ENCODE data around the gene GPR62. TPM values are rescaled to one million over a fixed set of nuclear protein-coding genes. Genes with fewer than 3 reads are reported as not detected.

Gene GPR62
- polyA plus RNA-seq, 3 donors, result not detected

DNA sequence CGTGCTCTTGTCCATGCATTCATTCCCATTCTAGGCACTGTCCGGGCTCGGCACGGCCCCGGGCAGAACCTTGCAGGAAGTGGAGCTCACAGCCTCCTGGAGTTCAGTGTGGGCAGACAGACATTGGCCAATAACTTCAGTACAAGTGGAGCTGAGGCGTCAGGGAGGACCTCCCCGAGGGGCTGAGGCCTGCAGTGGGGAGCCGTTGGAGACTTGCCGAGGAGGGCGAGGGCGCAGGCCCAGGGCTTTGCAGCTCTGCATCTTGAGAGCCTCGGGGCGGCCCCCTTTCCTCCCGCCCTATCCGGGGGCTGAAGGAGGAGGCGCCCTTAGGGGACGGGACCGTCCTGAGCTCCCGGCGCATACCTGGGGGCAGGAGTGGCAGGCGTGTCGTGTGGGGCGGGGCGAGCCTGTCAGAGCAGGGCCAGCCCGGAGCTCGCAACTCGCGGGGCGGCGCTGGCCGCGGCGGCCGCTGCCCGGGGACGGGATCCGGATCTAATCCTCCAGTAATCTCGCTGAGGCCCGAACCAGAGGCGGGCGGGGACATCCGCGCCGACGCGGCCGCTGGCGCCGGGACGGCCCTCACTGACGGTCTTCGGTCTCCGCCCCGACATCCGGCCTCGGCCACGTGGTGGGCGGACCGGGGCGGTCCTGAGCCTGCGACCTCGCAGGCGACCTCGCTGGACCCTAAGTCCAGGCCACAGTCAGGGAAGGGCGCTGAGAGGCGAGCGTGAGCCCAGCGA, 27.8 kb downstream of the GPR62 start, which contains the start of gene ACY1:
ACY1 (plus strand) TSS at position 698 of the 740 bp plus-strand sequence. CDS start 530 bp downstream, outside the sequence.
- Mint-ChIP-seq H3K4me1 (peaks cover 25% of the 10 kb centered on the region), H3K4me3 (peak within 1 kb of the TSS; percentile 90 to 91)

GRCh38 chr3:51983578-51984268, 28.5 kb downstream of the GPR62 start:
- no peaks in the 10 kb centered on the region for H3K36me3 ChIP-seq (replicated peaks in 1 of 2; ENCODE audit: control insufficient read depth in 1 of 2, insufficient read depth in 2 of 2, low read length in 2 of 2)
- peaks cover 19 to 25% of the 10 kb centered on the region in 2 donors for H3K4me1 ChIP-seq (ENCODE audit: control insufficient read depth in 1 of 2, insufficient read depth in 2 of 2, low read length in 2 of 2)
- DNase-seq, result no peak
- peak overlapping the region; percentile 83 for H3K4me2 ChIP-seq (replicated peaks; ENCODE audit: extremely low read depth, low read length, poor library complexity, severe bottlenecking)
- H3K27me3 ChIP-seq (ENCODE audit: control insufficient read depth in 2 of 2, insufficient read depth in 2 of 2, low read length in 2 of 2), result no peaks in the 10 kb centered on the region
- peak overlapping the region; percentile 87 to 98 (median 90) for H3K27ac Mint-ChIP-seq
- no peaks in the 10 kb centered on the region for H4K20me1 ChIP-seq (ENCODE audit: insufficient read depth, low read length)
- TF ChIP-seq, protein P1, sequence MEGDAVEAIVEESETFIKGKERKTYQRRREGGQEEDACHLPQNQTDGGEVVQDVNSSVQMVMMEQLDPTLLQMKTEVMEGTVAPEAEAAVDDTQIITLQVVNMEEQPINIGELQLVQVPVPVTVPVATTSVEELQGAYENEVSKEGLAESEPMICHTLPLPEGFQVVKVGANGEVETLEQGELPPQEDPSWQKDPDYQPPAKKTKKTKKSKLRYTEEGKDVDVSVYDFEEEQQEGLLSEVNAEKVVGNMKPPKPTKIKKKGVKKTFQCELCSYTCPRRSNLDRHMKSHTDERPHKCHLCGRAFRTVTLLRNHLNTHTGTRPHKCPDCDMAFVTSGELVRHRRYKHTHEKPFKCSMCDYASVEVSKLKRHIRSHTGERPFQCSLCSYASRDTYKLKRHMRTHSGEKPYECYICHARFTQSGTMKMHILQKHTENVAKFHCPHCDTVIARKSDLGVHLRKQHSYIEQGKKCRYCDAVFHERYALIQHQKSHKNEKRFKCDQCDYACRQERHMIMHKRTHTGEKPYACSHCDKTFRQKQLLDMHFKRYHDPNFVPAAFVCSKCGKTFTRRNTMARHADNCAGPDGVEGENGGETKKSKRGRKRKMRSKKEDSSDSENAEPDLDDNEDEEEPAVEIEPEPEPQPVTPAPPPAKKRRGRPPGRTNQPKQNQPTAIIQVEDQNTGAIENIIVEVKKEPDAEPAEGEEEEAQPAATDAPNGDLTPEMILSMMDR (IDR thresholded peaks at IDR 0.05), result no peak
- intact Hi-C loops (cut with micrococcal nuclease), result no loop called here
- peaks cover 25% of the 10 kb centered on the region for H3K4me1 Mint-ChIP-seq
- peaks cover 0 to 7% of the 10 kb centered on the region in 2 donors for H3K36me3 Mint-ChIP-seq
- H3K9ac ChIP-seq (ENCODE audit: insufficient read depth, low read length, poor library complexity, severe bottlenecking), result peak overlapping the region; percentile 80
- H3K4me3 Mint-ChIP-seq, result peak overlapping the region; percentile 90 to 91
- peaks cover 0 to 2% (median 0%) of the 10 kb centered on the region in 7 donors for H3K9me3 Mint-ChIP-seq
- no peaks in the 10 kb centered on the region for H3K9me3 ChIP-seq (replicated peaks in 1 of 2; ENCODE audit: control insufficient read depth in 1 of 2, insufficient read depth in 1 of 2, low read length in 2 of 2)
- H2AFZ ChIP-seq (ENCODE audit: insufficient read depth, low read depth, low read length, poor library complexity, severe bottlenecking), result peak overlapping the region; percentile 95
- H3K4me3 ChIP-seq (replicated peaks in 1 of 3; ENCODE audit: low read depth in 2 of 3, low read length in 3 of 3), result peak overlapping the region; percentile 36 to 84 (median 55)
- peaks cover 0 to 4% (median 0%) of the 10 kb centered on the region in 3 donors for H3K27me3 Mint-ChIP-seq (ENCODE audit: low read depth in 3 of 3)
- peak overlapping the region; percentile 73 to 84 for H3K27ac ChIP-seq (ENCODE audit: low read depth in 1 of 2, low read length in 2 of 2)
- H3K79me2 ChIP-seq (ENCODE audit: insufficient read depth, low read length), result peaks cover 5% of the 10 kb centered on the region
- 72% methylated on average over 15 of the region's 22 CpGs for WGBS (ENCODE audit: insufficient coverage)

More for the DNA sequence above, 27.8 kb downstream of the GPR62 start, which contains the start of gene ACY1:
- peak within 1 kb of the TSS; percentile 87 to 98 (median 92) for H3K27ac Mint-ChIP-seq
- Histone ChIP-seq H3K27ac (ENCODE audit: low read depth in 1 of 2, low read length in 2 of 2) (peak within 1 kb of the TSS; percentile 73 to 84), H3K9ac (ENCODE audit: insufficient read depth, low read length, poor library complexity, severe bottlenecking) (peak within 1 kb of the TSS; percentile 80), H3K36me3 (replicated peaks in 1 of 2; ENCODE audit: control insufficient read depth in 1 of 2, insufficient read depth in 2 of 2, low read length in 2 of 2) (no peaks in the 10 kb centered on the region), H3K27me3 (ENCODE audit: control insufficient read depth in 2 of 2, insufficient read depth in 2 of 2, low read length in 2 of 2) (no peaks in the 10 kb centered on the region), H3K4me1 (ENCODE audit: control insufficient read depth in 1 of 2, insufficient read depth in 2 of 2, low read length in 2 of 2) (peaks cover 19 to 25% of the 10 kb centered on the region in 2 donors), H3K4me3 (replicated peaks in 1 of 3; ENCODE audit: low read depth in 2 of 3, low read length in 3 of 3) (peak within 1 kb of the TSS; percentile 53 to 84 (median 55)), H3K79me2 (ENCODE audit: insufficient read depth, low read length) (peaks cover 5% of the 10 kb centered on the region), H2AFZ (ENCODE audit: insufficient read depth, low read depth, low read length, poor library complexity, severe bottlenecking) (peak within 1 kb of the TSS; percentile 95), H4K20me1 (ENCODE audit: insufficient read depth, low read length) (no peaks in the 10 kb centered on the region), H3K4me2 (replicated peaks; ENCODE audit: extremely low read depth, low read length, poor library complexity, severe bottlenecking) (peak within 1 kb of the TSS; percentile 83), H3K9me3 (replicated peaks in 1 of 2; ENCODE audit: control insufficient read depth in 1 of 2, insufficient read depth in 1 of 2, low read length in 2 of 2) (no peaks in the 10 kb centered on the region)
- peak; percentile 64 to 75 (median 74) for DNase-seq
- H3K27me3 Mint-ChIP-seq (ENCODE audit: low read depth in 3 of 3), result peaks cover 0 to 3% (median 0%) of the 10 kb centered on the region in 3 donors
- TF ChIP-seq, protein P1 (IDR thresholded peaks at IDR 0.05), result peak; percentile 57
- peaks cover 0 to 7% of the 10 kb centered on the region in 2 donors for H3K36me3 Mint-ChIP-seq
- H3K9me3 Mint-ChIP-seq, result peaks cover 0 to 1% (median 0%) of the 10 kb centered on the region in 7 donors
- intact Hi-C loops (cut with micrococcal nuclease), result no loop called here
- WGBS (ENCODE audit: insufficient coverage), result under 1% methylated on average over 66 of the region's 68 CpGs
